ENCODE results near the gene WASHC3.

- no peak for TF ChIP-seq POLR2A (IDR thresholded peaks at IDR 0.05)
- TF ChIP-seq CTCF (IDR thresholded peaks at IDR 0.05), result no peak
Measured at GRCh38 chr12:102096855-102097254, 35.1 kb upstream of the WASHC3 start.
